SH-SY5Y (cell line): ENCODE results near the gene NTRK2.

ENCODE experiments used
- GATA2 ChIP-seq: IDR thresholded peaks from 2 replicates; pipeline ENCODE4 v1.6.1; 2011; ENCODE audit warnings: mild to moderate bottlenecking, low read depth, low read length
- GATA3 ChIP-seq: IDR thresholded peaks from 2 replicates; pipeline ENCODE4 v1.6.1; 2011; ENCODE audit warnings: low read depth, mild to moderate bottlenecking, low read length, moderate library complexity

DNA sequence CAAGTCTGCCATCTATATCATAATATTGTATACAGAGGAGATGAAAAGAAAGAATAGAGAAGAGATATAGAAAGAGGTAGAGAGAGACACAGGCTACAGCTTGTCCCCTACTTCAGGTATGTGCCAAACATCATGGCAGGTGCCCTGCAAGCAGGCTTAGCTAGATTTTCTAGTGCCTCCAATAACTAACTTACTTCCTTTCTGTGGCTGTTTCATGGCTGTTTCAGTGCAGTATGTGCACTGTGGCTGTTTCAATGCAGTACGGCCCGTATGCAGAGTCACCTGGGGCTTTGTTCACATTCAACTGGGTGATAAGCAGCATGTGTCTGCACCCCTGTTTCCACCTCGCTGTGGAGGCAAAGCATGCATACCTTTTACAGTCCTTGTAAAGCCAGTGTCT, 327.2 kb downstream of the NTRK2 start:
- TF ChIP-seq GATA2 (no peak), GATA3 (no peak)
